Stimulated activated CD4-positive, alpha-beta T cell treated with anti-CD3 and anti-CD28 coated beads, Interleukin-4, amount 100 ng/mL, for 48 hours (primary cell): ENCODE results near the gene SPTBN2.

Source experiments
- DNase-seq, 2 donors: peaks; one replicate each; pipeline ENCODE4 v3.0.0-alpha.2; 2020; ENCODE audit warnings: low read depth in 2 of 2

SPTBN2 gene

GRCh38 chr11:66728693-66729385, at the start of gene SPTBN2:
Gene SPTBN2, minus strand, starts transcription at chr11:66729216. Its CDS starts 7,976 bp downstream, at chr11:66721240.
- DNase-seq = no peak

DNA sequence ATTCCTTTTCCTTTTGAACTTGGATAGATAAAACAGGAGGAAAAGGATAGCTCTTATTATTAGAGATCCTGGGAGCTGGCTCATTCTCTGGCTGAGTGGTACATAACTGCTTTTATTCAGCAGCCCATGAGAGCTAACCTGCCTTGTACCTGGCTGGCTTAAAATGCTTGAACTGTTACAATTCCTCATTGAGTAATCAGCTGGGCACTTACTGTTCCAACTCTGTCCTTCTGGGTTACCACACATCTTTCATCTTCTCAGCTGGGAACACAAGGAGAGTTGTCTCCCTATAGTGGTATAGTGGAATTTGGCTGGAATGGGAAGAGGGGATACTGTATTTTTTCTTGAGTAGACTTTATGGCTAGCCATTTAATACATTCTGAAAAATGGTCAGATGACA, 39.8 kb upstream of the SPTBN2 start:
- DNase-seq = no peak

- no peak for DNase-seq
Measured at GRCh38 chr11:66768088-66768521, 39.1 kb upstream of the SPTBN2 start.

GRCh38 chr11:66767666-66768065, 38.6 kb upstream of the SPTBN2 start:
- no peak for DNase-seq

DNA sequence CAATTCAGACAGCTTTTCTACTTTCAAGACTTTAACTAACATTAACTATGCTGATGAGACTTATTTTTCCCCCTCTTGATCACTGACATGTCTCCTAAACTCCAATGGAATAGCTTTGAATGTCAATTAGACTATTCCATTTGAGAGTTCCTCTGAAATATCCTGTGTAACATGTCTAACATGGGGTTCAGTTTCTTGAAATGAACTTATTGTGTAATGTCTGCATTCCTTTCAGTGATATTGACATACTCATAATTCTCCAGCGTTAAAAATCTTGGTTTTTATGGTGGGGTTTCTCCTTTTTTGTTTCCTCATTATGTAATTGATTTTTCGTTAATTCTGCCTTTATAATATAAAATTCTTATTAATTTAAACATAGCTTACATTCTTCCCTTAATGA, 37.7 kb upstream of the SPTBN2 start:
- DNase-seq = no peak

- DNase-seq = no peak
Measured at GRCh38 chr11:66762088-66762487, 33.1 kb upstream of the SPTBN2 start.

GRCh38 chr11:66752148-66752547, 23.1 kb upstream of the SPTBN2 start:
- no peak for DNase-seq

DNA sequence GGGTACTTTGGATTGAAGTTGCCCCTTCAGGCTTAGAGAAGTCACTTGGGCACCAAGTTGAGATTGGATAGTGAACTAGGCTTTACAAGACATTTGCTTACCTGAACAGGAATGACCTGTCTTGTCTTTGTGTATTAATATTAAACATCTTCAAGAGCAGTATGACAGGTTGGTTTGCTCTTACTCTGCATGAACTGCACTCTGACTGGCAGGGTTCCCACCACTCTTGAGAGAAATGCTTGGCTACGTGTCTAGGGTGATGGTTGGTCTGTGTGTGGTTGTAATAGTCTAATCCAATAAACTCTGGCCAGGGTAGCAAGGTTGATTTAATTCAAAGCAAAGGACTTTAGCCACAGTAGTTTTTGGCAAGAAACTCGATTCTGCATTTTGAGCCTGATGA, 20.1 kb upstream of the SPTBN2 start:
- DNase-seq = no peak

DNA sequence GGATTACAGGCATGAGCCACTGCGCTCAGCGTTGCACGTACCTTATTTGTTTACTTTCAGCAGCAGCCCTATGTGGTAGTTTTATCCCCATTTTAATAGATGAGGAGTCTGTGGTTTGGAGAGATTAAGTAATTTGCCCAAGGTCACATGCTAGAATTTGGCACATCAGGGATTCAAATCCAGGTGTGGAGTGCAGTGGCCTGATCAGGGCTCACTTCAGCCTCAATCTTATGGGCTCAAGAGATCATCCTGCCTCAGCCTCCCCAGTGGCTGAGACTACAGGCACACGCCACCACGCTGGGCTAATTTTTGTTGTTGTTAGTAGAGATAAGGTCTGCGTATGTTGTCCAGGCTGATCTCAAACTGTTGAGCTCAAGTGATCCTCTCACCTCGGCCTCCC, 18.5 kb upstream of the SPTBN2 start:
- DNase-seq = no peak

GRCh38 chr11:66745356-66746235, 16.6 kb upstream of the SPTBN2 start:
- peak; percentile 39 to 40 for DNase-seq

- peak; percentile 79 to 85 for DNase-seq
Measured at GRCh38 chr11:66744485-66745355, 15.7 kb upstream of the SPTBN2 start.

DNA sequence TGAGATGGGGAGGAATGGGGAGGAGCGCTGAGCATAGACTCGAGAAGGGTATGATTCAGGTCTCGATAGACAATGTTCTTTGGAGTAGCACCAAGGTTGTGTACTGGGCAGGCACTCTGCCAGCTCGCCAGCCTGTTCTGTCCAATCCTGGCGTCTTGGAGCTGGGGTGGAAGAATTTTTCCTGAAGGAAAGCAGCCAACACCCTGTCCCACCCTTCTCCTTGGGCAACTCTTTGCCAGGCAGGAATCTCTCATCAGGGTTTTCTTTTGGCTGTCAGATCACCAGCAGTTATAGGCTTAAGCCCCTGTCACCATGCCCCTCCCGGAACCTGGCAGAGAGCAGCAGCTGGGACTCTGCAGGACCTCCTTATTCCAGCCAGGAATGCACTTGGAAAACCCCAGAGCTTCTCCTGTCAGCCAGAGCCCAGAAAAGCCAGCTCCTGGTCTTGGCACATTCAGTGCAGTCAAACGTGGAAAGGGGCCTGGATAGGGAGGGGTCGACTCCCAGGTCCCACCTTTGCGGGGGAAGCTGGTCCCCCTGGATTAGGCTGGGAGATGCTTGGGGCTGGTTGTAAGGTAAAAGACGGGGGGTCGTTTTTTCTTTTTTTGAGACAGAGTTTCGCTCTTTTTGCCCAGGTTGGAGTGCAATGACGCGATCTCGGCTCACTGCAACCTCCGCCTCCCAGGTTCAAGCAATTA, 14.4 kb upstream of the SPTBN2 start:
- no peak for DNase-seq

DNA sequence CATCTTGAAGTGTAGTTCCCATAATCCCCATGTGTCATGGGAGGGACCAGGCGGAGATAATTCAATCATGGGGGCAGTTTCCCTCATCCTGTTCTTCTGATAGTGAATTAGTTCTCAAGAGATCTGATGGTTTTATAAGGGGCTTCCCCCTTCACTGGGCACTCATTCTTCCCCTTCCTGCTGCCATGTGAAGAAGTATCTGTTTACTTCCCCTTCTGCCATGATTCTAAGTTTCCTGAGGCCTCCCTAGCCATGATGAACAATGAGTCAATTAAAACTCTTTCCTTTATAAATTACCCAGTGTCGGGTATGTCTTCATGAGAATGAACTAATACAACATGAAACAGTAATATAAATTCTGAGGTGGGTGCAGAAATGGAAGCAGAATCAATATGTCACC, 12.1 kb upstream of the SPTBN2 start:
- no peak for DNase-seq

- DNase-seq = no peak
Measured at GRCh38 chr11:66739983-66740382, 11.0 kb upstream of the SPTBN2 start.

DNA sequence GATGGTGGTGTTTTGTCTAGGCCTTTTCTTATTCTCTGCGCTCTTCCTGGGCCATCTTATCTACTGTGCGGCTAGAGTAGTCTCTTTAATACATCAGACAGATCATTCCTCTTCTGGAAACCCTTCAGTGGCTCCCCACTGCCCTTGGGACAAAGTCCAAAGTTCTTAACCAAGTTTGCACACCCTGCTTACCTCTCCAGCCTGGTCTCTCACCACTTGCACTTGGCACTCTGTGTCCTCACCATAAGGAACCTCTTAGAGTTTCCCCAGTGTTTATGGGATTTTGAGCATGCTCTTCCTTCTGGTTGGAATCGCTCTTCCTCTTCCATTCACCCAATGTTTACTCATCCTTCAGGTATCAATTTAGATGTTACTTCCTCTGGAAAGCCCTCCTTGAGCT, 5.2 kb upstream of the SPTBN2 start:
- no peak for DNase-seq

GRCh38 chr11:66729447-66729846, 431 bp upstream of the SPTBN2 start:
- DNase-seq = no peak

DNA sequence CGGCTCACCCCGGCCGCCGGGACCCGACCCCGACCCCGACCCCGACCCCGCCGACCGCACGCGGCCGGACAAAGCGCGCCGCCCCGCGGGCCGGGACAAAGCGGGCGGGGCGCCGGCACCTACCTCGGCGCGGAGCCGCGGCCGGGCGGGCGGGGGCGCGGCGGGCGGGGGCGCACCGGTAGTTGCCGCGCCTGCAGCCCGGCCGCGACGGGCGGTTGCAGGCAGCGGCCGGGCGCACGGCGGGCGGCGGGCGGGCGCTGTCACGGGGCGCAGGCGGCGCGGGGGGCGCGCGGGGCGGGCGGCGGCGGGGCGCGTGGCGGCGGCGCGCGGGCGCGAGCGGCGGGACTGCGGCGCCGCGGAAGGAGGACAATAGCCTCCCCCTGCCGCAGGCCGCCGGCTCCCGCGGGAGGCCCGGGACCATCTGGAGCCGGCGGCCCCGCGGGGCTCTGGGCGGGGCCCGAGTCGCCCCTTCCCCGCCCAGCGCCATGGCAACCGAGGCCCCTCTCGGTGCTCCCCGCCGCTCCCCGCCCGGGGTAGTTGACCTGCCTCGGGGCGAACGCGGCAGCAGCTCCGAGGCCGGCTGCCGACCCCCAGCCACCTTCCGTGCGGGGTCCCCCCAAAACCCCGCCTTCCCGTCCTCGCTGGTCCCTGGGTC, 851 bp downstream of the SPTBN2 start:
- DNase-seq = no peak

- DNase-seq = peak in 1 of 2 donors; percentile 13
Measured at GRCh38 chr11:66727282-66728037, 1.6 kb downstream of the SPTBN2 start.

DNA sequence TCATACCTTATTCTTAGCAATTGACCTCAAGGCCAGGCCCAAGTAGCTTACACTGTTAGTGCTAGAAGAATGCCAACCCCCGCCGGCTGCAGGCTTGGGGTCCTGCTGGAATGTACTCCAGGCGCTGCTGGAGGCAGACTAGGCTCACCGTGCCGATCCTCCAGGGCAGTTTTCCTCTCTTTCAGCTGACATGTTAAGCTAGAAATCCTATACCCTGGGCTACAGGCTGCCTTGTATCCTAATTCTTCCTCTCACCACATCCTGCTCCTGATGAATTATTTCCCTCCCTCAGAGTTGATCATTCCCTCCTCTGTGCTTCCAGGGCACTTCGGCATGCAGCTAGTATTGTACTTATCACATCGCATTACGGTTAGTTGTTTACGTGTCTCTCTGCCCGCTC, 3.4 kb downstream of the SPTBN2 start:
- DNase-seq = no peak

GRCh38 chr11:66725114-66725513, 3.9 kb downstream of the SPTBN2 start:
- DNase-seq = no peak
